ENCODE measurements around the gene ZNF565.

GRCh38 chr19:36212895-36213294 is 1.6 kb downstream of the ZNF565 start:
- TF ChIP-seq CTCF (IDR thresholded peaks at IDR 0.05 in 2 of 3, conservative IDR thresholded peaks at IDR 0.05 in 1 of 3; ENCODE audit: borderline replicate concordance in 1 of 3, insufficient read depth in 1 of 3, low read depth in 2 of 3, low read length in 2 of 3) (no peak), POLR2AphosphoS5 (IDR thresholded peaks at IDR 0.05; ENCODE audit: low read depth, low read length) (no peak), EZH2 (IDR thresholded peaks at IDR 0.05) (no peak), MAX (IDR thresholded peaks at IDR 0.05) (no peak), SP1 (IDR thresholded peaks at IDR 0.05; ENCODE audit: low read depth) (no peak)
